ENCODE results near the gene VAMP8. TPM values are rescaled to one million over a fixed set of nuclear protein-coding genes. Genes with fewer than 3 reads are reported as not detected.
"Not testable (repeated sequence)": the region's sequence is repeated elsewhere in the genome, so short reads cannot be mapped to it uniquely, and the experiment has no call there.

The VAMP8 gene
- total RNA-seq, 6 donors from 2014 or later, result 62.8 to 289 (median 154) TPM

DNA sequence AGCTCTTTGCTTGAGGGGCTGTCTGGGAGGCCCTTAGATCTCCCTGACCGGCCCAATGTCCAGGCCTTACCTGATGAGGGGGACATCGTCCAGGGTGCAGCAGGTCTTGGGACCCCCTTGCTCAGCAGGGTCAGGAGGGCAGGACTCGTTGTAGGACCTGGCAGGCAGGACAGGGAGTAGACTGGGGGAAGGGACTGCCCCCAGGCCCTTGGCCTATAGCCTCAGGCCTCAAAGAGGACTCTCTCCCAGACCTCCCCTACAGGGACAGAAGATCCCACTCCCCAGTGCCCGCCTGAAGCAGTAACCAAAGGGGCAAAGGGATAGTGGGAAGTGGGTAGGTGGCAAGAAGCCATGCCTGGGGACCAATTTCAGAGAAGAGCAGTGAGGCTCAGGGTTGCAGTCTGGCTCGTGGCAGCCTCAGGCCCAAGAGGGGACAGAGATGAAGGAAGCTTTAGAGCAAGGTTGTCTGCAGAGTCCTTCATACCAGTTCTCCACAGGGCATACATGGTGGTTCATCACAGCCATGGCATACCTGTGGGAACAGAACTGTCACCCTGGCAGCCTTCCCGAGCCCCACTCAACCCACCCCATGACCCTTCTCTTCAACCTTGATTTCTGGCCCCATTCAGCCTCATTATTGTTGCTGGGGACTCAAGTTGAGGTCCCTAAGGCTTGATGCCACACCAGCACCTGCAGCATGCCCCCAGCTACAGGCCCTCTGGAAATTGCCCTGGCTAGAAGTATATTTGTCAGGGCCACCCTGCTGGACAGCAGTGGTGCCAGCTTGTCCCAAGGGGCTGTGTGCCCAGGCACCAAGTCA is 23.8 kb downstream of the VAMP8 start:
- H3K27me3 ChIP-seq, result no peaks in the 10 kb centered on the region
- no peaks in the 10 kb centered on the region for H3K9me3 ChIP-seq
- TF ChIP-seq EP300 (IDR thresholded peaks at IDR 0.05), result no peak
- no peak for TF ChIP-seq POLR2A (IDR thresholded peaks at IDR 0.05)
- TF ChIP-seq POLR2AphosphoS5 (IDR thresholded peaks at IDR 0.05), result no peak
- TF ChIP-seq, protein P1, sequence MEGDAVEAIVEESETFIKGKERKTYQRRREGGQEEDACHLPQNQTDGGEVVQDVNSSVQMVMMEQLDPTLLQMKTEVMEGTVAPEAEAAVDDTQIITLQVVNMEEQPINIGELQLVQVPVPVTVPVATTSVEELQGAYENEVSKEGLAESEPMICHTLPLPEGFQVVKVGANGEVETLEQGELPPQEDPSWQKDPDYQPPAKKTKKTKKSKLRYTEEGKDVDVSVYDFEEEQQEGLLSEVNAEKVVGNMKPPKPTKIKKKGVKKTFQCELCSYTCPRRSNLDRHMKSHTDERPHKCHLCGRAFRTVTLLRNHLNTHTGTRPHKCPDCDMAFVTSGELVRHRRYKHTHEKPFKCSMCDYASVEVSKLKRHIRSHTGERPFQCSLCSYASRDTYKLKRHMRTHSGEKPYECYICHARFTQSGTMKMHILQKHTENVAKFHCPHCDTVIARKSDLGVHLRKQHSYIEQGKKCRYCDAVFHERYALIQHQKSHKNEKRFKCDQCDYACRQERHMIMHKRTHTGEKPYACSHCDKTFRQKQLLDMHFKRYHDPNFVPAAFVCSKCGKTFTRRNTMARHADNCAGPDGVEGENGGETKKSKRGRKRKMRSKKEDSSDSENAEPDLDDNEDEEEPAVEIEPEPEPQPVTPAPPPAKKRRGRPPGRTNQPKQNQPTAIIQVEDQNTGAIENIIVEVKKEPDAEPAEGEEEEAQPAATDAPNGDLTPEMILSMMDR (IDR thresholded peaks at IDR 0.05), result no peak
- no peak for ATAC-seq (ENCODE audit: low FRiP score in 2 of 2)
- peaks cover 9 to 38% (median 23%) of the 10 kb centered on the region in 4 donors for H3K36me3 ChIP-seq
- H3K4me1 ChIP-seq, result peaks cover 43 to 63% (median 47%) of the 10 kb centered on the region in 4 donors
- no peak for DNase-seq
- peak overlapping the region; percentile 42 to 80 (median 67) for H3K4me3 ChIP-seq
- peak overlapping the region; percentile 87 to 92 (median 92) for H3K27ac ChIP-seq
- 71 to 84% methylated on average over 3 to 6 of the region's 6 CpGs for WGBS, 2 donors

DNA sequence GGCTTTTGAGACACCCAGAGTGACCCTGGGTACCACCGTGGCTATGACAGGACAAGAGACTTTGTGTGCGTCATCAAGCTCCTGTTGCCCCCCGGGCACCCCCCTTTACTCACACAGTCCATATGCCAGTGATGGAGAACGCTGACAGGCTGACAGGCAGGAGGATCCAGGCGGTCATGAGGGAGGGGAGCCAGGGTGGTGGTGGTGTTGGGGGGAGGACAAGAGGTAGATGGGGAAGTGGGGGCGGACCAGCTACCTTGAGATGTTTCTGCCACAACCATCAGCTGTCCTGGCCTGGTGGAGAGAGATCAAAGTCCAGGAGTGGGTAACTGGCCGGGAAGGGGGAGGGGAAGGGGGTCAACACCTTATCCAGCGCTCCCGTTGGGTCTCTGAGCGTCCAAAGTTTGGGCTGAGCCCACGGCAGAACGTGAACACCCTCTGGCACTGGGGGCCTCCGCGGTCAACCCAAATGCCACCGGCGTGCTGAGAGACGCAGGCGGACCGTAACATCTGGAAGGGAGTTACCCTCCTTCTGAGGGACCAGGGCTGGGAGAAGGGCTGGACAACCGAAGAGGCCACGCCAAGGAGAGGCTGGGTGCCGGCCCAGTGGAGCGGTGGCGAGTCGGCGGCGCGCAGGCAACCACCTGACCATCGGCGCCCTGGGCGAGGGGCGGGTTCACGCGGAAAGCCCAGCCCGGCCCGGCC is 24.5 kb downstream of the VAMP8 start:
- Histone ChIP-seq H3K9me3 (no peaks in the 10 kb centered on the region), H3K27ac (peak overlapping the region; percentile 87 to 92 (median 92)), H3K36me3 (peaks cover 8 to 37% (median 21%) of the 10 kb centered on the region in 4 donors), H3K4me1 (peaks cover 39 to 63% (median 46%) of the 10 kb centered on the region in 4 donors), H3K4me3 (peak overlapping the region; percentile 42 to 80 (median 67)), H3K27me3 (no peaks in the 10 kb centered on the region)
- DNase-seq, result peak in 1 of 2 donors; percentile 77
- ATAC-seq (ENCODE audit: low FRiP score in 2 of 2), result peak; percentile 27 to 86
- no peak for TF ChIP-seq POLR2A (IDR thresholded peaks at IDR 0.05)
- WGBS, 2 donors, result 7 to 18% methylated on average over 6 to 18 of the region's 36 CpGs

DNA sequence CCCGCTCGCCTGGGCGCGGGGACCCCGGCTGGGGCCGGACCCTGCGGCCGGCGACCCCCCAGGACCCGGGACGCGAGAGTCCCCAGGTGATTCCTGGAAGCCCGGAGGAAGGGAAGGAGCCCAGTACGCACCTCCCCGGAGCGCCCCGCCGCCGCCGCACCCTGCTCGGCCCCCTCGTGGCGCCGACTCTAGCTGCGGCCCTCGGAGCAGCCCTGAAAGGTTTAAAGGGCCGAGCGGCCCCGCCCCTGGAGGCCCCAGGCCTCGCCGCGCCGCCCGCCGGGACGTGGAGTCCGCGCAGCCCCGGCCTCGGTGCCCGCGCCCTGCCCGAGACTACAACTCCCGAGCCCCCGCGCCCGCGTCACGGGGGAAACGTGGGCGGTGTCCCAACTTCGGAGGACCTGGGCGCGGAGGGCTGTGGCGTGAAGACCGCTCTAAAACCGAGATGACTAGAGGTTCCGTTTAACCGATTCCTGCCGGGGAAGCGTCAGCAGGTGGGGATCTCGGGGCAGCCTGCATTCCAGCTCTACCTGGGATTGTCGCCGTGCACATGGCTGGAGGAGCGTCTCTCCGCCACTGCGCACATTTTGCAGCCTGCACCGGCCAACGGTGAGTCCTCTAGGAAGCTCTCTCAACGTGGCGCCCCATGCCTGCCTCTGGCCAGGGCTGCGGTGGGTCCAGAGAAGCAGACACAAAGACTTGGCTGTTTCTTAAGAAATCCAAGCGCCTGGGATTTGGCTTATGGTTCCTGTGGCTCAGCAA is 25.3 kb downstream of the VAMP8 start, which contains the start of gene TMEM150A:
Gene TMEM150A (minus strand): TSS at position 223 of the 759 bp plus-strand sequence. CDS start 750 bp downstream, outside the sequence.
- Histone ChIP-seq H3K4me3 (peak within 1 kb of the TSS; percentile 64 to 85 (median 75)), H3K9me3 (no peaks in the 10 kb centered on the region), H3K27ac (peak within 1 kb of the TSS; percentile 87 to 92 (median 92)), H3K27me3 (no peaks in the 10 kb centered on the region), H3K36me3 (peaks cover 1 to 33% (median 14%) of the 10 kb centered on the region in 4 donors), H3K4me1 (peaks cover 38 to 65% (median 49%) of the 10 kb centered on the region in 4 donors)
- 0% methylated on average over 29 of the region's 73 CpGs; no CpG with 5 or more reads in 1 of the 2 donors for WGBS, 2 donors
- peak; percentile 94 to 98 for ATAC-seq (ENCODE audit: low FRiP score in 2 of 2)
- TF ChIP-seq, protein P1 (IDR thresholded peaks at IDR 0.05), result peak; percentile 47 to 90 (median 76)
- TF ChIP-seq POLR2AphosphoS5 (IDR thresholded peaks at IDR 0.05), result peak; percentile 70 to 77
- peak in 3 of 4 donors; percentile 72 to 96 (median 93) for TF ChIP-seq POLR2A (IDR thresholded peaks at IDR 0.05)
- peak in 1 of 4 donors; percentile 2 for TF ChIP-seq EP300 (IDR thresholded peaks at IDR 0.05)
- peak; percentile 97 to 99 for DNase-seq

DNA sequence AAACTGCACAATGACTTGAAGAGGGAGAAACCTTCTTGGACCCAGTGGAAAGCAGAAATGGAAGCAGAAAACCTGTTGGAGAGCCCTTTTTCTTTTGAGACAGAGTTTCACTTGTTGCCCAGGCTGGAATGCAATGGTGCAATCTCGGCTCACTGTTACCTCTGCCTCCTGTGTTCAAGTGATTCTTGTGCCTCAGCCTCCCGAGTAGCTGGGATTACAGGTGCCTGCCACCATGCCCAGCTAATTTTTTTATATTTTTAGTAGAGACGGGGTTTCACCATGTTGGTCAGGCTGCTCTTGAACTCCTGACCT is 26.7 kb downstream of the VAMP8 start:
- DNase-seq; H3K9me3 ChIP-seq; ATAC-seq (ENCODE audit: low FRiP score in 2 of 2); H3K27me3 ChIP-seq: not testable (repeated sequence)
- Histone ChIP-seq H3K4me3 (peak overlapping the region in 3 of 4 donors; percentile 64 to 80 (median 70)), H3K4me1 (peaks cover 44 to 73% (median 62%) of the 10 kb centered on the region in 4 donors), H3K27ac (peak overlapping the region; percentile 87 to 92 (median 92)), H3K36me3 (peaks cover under 1 to 33% (median 10%) of the 10 kb centered on the region in 4 donors)
- WGBS, 2 donors, result 76 to 78% methylated on average over 3 of the region's 3 CpGs

DNA sequence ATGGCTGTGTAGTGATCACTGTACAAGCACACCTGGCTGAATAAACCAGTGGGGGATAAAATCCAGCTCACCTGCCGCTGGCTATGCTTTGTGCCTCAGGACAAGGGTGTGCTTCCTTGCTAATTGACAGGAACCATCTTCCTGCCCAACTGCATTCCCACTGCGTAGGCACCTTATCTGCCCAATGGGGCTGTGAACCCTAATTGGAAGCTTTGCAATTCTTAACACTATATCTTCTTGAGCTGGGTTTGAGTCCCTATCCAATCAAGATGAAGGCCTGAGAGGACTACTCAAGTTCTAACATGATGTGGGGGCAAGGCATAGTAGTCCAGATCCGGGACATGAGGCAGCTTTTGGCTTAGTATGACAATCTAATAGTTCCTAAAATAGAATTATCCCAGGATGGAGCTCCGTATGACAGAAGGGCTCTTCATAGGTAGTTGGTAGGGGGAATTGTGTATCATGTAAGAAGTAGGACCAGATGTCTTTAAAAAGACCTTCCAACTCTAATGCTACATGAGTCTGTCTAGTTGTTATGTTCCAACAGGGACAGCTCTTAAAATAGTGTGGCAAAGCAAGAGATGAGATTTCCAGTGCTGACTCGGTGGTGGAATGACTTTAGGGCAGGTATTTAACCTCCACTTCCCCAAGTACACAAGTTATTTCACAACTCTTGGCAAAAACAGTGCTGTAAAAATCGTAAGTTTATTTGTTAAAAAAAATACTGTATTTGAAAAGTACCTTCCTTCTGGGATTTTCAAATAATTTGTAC is 27.4 kb downstream of the VAMP8 start:
- H3K36me3 ChIP-seq, result peaks cover 4 to 33% (median 14%) of the 10 kb centered on the region in 4 donors
- peak in 1 of 4 donors; percentile 28 for TF ChIP-seq POLR2A (IDR thresholded peaks at IDR 0.05)
- TF ChIP-seq EP300 (IDR thresholded peaks at IDR 0.05), result no peak
- TF ChIP-seq POLR2AphosphoS5 (IDR thresholded peaks at IDR 0.05), result no peak
- TF ChIP-seq, protein P1 (IDR thresholded peaks at IDR 0.05), result no peak
- peak overlapping the region; percentile 87 to 92 (median 92) for H3K27ac ChIP-seq
- WGBS, 2 donors, result 53 to 56% methylated on average over 5 to 6 of the region's 6 CpGs
- H3K4me1 ChIP-seq, result peaks cover 44 to 80% (median 65%) of the 10 kb centered on the region in 4 donors
- DNase-seq (no peak), ATAC-seq (ENCODE audit: low FRiP score in 2 of 2) (no peak)
- H3K9me3 ChIP-seq, result no peaks in the 10 kb centered on the region
- no peaks in the 10 kb centered on the region for H3K27me3 ChIP-seq
- H3K4me3 ChIP-seq, result peak overlapping the region in 2 of 4 donors; percentile 64 to 80
